Occipital lobe (tissue), 2 donors: ENCODE results near the gene TRDMT1. TPM values are rescaled to one million over a fixed set of nuclear protein-coding genes. Genes with fewer than 3 reads are reported as not detected.

ENCODE experiments used
- DNase-seq: peaks from one replicate; lab custom pipeline; 2025; lab: John Stamatoyannopoulos, UW
- total RNA-seq: library from RNA; depleted of rRNA; stranded (reverse); fragments of >200 nt; gene quantifications from one replicate; pipeline ENCODE4 v1.2.3, GENCODE V29; 2014

The TRDMT1 gene
- total RNA-seq, 1 donor from 2014 or later, result 39.3 TPM

- no peak for DNase-seq
Measured at GRCh38 chr10:17210361-17210760, 8.9 kb upstream of the TRDMT1 start.

DNA sequence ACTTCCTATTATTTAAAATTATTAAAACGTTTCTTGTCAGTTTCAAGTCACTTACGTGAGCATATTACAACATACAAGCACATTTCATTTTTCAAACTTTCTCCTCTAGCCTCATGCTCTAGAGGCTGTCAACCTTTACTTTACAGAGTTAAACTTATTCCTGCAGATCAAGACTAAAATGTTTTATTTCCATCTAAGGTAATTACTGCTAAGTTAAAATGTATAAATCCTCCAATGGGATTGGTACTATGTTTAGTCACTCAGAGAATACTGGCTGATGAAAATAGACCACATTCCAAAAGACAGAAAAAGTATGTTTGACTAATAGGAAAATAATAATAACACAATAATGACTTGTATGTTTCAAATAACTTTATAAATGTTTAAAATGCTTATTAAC lies 8.4 kb upstream of the TRDMT1 start:
- no peak for DNase-seq

- no peak for DNase-seq
Measured at GRCh38 chr10:17209302-17209701, 7.8 kb upstream of the TRDMT1 start.

DNA sequence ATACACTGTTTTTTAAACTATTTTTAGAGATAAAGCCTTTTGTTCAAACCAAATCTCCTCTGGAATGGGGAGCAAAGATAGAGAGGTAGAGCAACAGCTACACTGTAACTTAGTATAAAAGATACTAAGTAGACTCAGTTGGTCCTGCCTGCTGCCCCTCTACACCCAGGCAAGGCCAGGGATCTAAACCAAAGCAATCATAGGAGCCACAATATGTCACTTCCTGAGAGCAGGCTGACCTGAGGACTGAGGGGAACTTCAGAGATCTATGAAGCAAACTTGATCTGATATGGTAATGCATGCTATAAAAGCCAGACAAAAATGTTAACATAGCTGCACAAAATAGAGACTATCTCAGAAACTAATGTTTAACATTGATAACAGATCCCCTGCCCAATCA lies 7.0 kb upstream of the TRDMT1 start:
- no peak for DNase-seq

DNA sequence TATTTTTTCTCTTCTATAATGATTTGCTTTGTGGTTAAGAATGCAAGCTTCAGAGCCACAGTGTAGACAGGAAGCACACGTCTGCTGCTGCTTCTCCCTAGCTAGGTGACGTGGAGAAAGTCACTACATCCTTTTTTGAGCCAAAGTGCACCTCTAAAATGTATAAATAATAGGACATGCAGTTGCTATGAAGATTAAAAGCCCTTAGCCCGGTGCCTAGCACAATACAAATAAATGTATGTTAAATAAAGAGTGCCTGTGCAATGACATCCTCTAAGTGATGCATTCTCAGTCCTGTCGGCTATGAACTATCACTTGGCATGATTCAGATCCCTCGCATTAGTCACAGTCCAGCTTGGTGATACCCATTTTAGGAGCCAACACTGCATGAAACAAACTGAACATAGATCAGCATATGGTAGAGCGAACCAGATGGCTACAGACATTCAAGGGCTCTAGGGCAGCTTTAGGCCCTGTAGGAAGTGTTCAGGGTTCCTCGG lies 4.8 kb upstream of the TRDMT1 start:
- DNase-seq, result no peak

- no peak for DNase-seq
Measured at GRCh38 chr10:17203416-17203815, 1.9 kb upstream of the TRDMT1 start.

- DNase-seq, result no peak
Measured at GRCh38 chr10:17202999-17203398, 1.5 kb upstream of the TRDMT1 start.

- DNase-seq, result no peak
Measured at GRCh38 chr10:17202506-17202905, 1.0 kb upstream of the TRDMT1 start.

- no peak for DNase-seq
Measured at GRCh38 chr10:17201794-17202116, 283 bp upstream of the TRDMT1 start.

DNA sequence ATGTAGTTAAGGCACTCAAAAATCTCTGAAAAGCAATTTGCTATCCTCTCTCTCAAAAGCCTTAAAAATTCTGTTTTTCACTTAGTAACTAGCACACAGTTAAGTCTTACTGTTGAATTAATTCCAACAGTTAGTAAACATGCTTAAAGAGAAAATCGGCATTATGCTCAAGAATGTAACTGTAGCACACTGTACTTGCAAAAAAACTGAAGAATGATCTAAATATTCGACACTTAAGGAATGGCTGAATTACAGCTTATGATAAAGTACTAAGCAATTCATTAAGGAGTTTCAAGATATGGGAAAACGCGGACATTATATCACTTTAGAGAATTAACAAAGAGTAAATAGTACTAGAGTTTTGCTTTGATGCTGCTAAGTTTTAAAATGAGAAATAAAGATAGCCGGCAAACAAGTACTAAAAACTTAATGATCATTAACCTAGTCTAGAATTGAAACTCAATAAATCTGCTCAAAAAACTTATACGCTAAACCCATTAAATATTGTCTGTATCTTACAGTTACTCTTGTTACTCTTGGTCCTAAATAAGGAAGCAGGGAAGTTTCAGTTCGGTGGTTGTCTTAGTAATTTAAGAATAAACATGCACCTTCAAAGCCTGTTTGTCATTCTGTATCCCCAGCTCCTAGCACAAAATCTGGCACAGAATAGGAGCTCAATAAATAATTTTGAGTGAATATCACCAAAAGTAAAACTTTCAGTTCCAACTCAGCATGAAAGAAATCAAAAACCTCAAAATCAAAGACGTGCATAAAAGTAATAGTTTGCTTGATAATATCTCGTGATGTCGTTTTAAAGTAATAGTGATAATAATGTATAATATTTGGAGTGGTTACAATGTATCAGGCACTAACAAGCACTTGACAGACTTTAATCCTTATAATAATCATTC lies 1.2 kb downstream of the TRDMT1 start:
- DNase-seq, result no peak

GRCh38 chr10:17199351-17199804 lies 2.1 kb downstream of the TRDMT1 start:
- no peak for DNase-seq

- DNase-seq, result no peak
Measured at GRCh38 chr10:17196573-17196972, 4.9 kb downstream of the TRDMT1 start.

- no peak for DNase-seq
Measured at GRCh38 chr10:17196045-17196444, 5.4 kb downstream of the TRDMT1 start.

DNA sequence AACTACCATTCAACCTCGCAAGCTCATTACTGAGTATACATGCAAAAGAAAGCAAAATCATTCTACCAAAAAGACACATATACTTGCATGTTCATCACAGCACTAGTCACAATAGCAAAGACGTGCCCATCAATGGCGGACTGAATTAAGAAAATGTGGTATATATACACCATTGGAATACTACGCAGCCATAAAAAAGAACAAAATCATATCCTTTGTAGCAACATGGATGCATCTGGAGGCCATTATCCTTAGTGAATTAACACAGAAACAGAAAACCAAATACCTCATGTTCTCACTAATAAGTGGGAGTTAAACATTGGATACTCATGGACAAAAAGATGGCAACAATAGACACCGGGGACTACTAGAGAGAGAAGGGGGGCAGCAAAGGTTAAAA lies 6.4 kb downstream of the TRDMT1 start:
- no peak for DNase-seq

GRCh38 chr10:17190602-17191001 lies 10.9 kb downstream of the TRDMT1 start:
- no peak for DNase-seq

GRCh38 chr10:17188644-17189172 lies 12.8 kb downstream of the TRDMT1 start:
- DNase-seq, result no peak

DNA sequence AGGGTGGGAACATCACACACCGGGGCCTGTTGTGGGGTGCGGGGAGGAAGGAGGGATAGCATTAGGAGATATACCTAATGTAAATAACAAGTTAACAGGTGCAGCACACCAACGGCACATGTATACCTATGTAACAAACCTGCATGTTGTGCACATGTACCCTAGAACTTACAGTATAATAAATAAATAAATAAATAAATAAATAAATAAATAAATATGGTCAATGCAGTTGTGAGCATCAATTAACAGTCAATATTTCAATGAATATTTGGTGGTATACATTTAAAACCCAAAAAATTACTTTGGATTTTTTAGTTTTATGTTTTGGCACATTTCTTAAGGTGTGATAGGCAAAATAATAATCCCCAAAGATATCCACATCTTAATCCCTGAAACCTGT lies 15.6 kb downstream of the TRDMT1 start:
- DNase-seq, result no peak

DNA sequence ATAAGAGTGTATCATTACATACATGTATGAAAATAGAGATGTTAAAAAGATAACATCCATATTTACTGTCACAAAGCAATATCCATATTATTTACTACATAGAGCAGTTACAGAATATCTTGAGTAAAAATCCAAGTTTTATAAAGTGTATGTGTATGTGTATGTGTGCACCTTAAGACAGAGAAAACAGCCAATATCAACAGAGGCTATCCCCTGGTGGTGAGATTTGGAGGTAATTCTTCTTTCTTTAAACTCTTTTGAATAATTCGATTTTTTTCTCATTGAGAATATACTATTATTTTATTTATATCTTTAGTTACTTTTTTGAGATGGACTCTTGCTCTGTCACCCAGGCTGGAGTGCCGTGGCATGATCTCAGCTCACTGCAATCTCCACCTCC lies 18.4 kb downstream of the TRDMT1 start:
- DNase-seq, result no peak

DNA sequence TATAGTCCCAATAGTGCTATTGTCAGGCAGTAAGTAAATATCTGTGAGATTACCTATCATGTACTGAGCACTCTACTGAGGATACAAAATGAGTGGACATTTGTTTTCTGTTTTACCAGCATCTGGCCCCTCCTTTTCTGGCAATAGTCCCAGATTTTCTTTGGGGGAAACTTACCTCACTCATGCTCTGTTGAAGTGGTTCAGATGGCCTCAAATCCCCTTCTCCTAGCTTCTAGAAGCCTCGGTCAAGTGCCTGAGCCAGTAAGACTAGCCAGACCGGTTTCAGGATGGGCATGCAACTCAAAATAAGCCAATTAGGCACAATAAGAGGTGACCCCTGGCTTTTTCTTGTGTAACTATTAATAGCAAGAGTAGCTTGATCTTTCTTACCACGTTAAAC lies 19.7 kb downstream of the TRDMT1 start:
- no peak for DNase-seq

DNA sequence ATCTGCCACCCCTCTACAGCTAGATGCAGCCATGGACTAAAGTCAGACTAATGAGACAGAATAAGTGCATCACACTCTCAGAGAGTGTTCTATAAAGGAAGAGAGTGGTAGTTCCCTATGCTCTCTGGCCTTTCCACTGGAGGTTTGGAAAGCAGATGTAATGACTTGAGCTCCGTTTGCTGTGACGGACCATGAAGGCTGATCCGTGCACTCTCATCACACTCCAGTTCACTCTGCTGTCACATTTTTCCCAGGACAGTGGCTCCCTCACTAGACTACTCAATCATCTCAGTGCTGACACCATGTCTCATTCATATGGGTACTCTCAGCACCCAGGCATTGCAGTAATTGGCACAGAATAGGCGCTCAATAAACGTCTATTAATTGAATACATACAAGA lies 20.4 kb downstream of the TRDMT1 start:
- no peak for DNase-seq

GRCh38 chr10:17179002-17179401 lies 22.5 kb downstream of the TRDMT1 start:
- DNase-seq, result no peak

GRCh38 chr10:17178006-17178405 lies 23.5 kb downstream of the TRDMT1 start:
- DNase-seq, result no peak

DNA sequence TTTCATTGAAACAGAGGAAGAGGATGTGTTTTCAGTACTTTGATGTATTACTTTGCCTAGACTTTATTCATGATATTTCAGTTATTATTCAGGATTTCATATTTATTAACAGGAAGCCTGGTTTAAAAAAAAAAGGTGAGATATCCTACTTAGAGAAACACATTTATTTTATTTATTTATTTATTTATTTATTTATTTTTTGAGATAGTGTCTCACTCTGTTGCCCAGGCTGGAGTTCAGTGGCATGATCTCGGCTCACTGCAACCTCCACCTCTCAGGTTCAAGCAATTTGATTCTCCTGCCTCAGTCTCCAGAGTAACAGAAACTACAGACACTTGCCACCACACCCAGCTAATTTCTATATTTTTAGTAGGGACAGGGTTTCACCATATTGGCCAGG lies 24.5 kb downstream of the TRDMT1 start:
- no peak for DNase-seq
